Panc1 (cell line): ENCODE measurements around the gene FPGS.

Experiments
- CTCF ChIP-seq: fragments of 450-650 bp; IDR thresholded peaks from 2 replicates; pipeline ENCODE4 v1.5.1; 2017; ENCODE audit warnings: mild to moderate bottlenecking
- POLR2AphosphoS5 ChIP-seq: IDR thresholded peaks from 2 replicates; pipeline ENCODE4 v1.6.1; 2012; ENCODE audit warnings: mild to moderate bottlenecking, low read depth, low read length, moderate library complexity
- REST ChIP-seq, 2 experiments: IDR thresholded peaks; 2 replicates each; pipeline ENCODE4 v1.6.1; 2011 to 2012; ENCODE audit warnings: low read depth in 2 of 2, control low read depth in 1 of 2, low read length in 1 of 2, mild to moderate bottlenecking in 1 of 2, moderate library complexity in 1 of 2; ENCODE audit not compliant: insufficient read depth in 1 of 2
- SIN3A ChIP-seq: IDR thresholded peaks from 2 replicates; pipeline ENCODE4 v1.6.1; 2012; ENCODE audit warnings: low read depth, mild to moderate bottlenecking, low read length, moderate library complexity, borderline replicate concordance; ENCODE audit not compliant: insufficient read depth

GRCh38 chr9:127754099-127755060 is 48.3 kb upstream of the FPGS start:
- TF ChIP-seq CTCF (no peak), POLR2AphosphoS5 (no peak), REST (IDR thresholded peaks at IDR 0.05; ENCODE audit: insufficient read depth in 1 of 2, low read depth in 2 of 2, low read length in 1 of 2) (no peak), SIN3A (no peak)
